ENCODE measurements around the gene TMTC3.

GRCh38 chr12:88185988-88186387 is 43.9 kb downstream of the TMTC3 start:
- TF ChIP-seq EP300 (IDR thresholded peaks at IDR 0.05) (no peak), SMC3 (IDR thresholded peaks at IDR 0.05) (no peak), MAX (IDR thresholded peaks at IDR 0.05) (no peak)

All from A549 (cell line).